Measurements from ENCODE around the gene E2F6. TPM values are rescaled to one million over a fixed set of nuclear protein-coding genes. Genes with fewer than 3 reads are reported as not detected.
A peak's percentile ranks its signal among the peaks of the same experiment; 100 is the strongest.

Gene E2F6
- polyA plus RNA-seq, 1 donor from 2014 or later, result 39.1 TPM

GRCh38 chr2:11482473-11483035 is 16.6 kb upstream of the E2F6 start:
- Histone ChIP-seq H3K27me3 (ENCODE audit: insufficient read depth, low read depth, low read length) (no peaks in the 10 kb centered on the region), H3K36me3 (ENCODE audit: insufficient read depth, low read length) (no peaks in the 10 kb centered on the region), H3K79me2 (replicated peaks; ENCODE audit: insufficient read depth, low read length) (peaks cover 30% of the 10 kb centered on the region), H3K27ac (ENCODE audit: low read length) (peak overlapping the region; percentile 80), H3F3A (ENCODE audit: insufficient read depth, low read length, poor library complexity, severe bottlenecking) (no peaks in the 10 kb centered on the region), H3K9me3 (ENCODE audit: low read length) (no peaks in the 10 kb centered on the region), H3K4me3 (ENCODE audit: low read length) (peak overlapping the region; percentile 88), H2AFZ (ENCODE audit: low read depth, low read length) (peak overlapping the region; percentile 51), H3K9me2 (ENCODE audit: insufficient read depth, low read length) (no peaks in the 10 kb centered on the region), H3K4me2 (ENCODE audit: low read length) (peak overlapping the region; percentile 70), H4K20me1 (ENCODE audit: insufficient read depth) (no peaks in the 10 kb centered on the region), H3K9ac (ENCODE audit: low read length) (peak overlapping the region; percentile 80)
- TF ChIP-seq SMC3 (conservative IDR thresholded peaks at IDR 0.05; ENCODE audit: poor library complexity) (no peak), POLR2AphosphoS5 (IDR thresholded peaks at IDR 0.05) (peak; percentile 65), CTCF (IDR thresholded peaks at IDR 0.05; ENCODE audit: poor library complexity, severe bottlenecking) (peak; percentile 37), EP300 (conservative IDR thresholded peaks at IDR 0.05; ENCODE audit: poor library complexity, severe bottlenecking) (peak; percentile 43), TAF1 (IDR thresholded peaks at IDR 0.05; ENCODE audit: low read depth) (peak; percentile 48)

DNA sequence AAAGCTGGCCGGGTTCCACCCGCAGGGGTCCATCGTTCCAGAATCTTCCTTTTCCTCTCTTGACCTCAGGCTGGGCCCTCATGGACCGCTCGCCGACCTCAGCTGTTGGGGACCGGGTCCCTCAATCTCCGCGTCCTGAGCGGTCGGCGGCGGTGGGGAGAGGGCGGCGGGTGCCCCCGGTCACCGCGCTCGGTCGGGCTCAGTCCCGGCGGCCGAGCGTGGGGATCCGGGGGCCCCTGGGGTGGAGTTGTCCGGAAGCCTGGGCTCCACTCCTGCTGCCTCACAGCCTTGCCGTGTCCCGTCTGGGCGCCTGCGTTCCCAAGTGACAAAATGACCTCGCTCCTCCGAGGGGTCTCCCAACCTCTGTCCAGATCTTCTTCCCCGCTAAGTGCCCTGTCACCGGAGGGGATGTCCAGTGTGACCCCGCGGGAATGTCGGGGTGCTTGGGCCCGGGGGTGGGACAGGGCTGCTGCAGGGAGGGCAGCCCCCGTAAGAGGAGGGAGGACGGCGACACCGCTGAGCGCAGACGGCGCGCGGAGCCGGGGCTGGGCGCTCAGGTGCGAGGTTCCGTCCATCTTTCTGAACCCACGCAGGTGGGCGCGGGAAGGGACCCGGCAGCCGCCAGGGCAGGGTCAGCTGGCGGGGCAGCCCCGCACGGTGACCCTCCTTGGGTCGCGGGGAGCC is 16.0 kb upstream of the E2F6 start:
- Histone ChIP-seq H3K27me3 (ENCODE audit: insufficient read depth, low read depth, low read length) (no peaks in the 10 kb centered on the region), H4K20me1 (ENCODE audit: insufficient read depth) (no peaks in the 10 kb centered on the region), H3K9me2 (ENCODE audit: insufficient read depth, low read length) (no peaks in the 10 kb centered on the region), H3K9ac (ENCODE audit: low read length) (peak overlapping the region; percentile 80), H2AFZ (ENCODE audit: low read depth, low read length) (peak overlapping the region; percentile 51), H3K9me3 (ENCODE audit: low read length) (no peaks in the 10 kb centered on the region), H3K27ac (ENCODE audit: low read length) (peak overlapping the region; percentile 80), H3K36me3 (ENCODE audit: insufficient read depth, low read length) (no peaks in the 10 kb centered on the region), H3F3A (ENCODE audit: insufficient read depth, low read length, poor library complexity, severe bottlenecking) (no peaks in the 10 kb centered on the region), H3K4me2 (ENCODE audit: low read length) (peak overlapping the region; percentile 70), H3K79me2 (replicated peaks; ENCODE audit: insufficient read depth, low read length) (peaks cover 24% of the 10 kb centered on the region), H3K4me3 (ENCODE audit: low read length) (peak overlapping the region; percentile 88)
- TF ChIP-seq TAF1 (IDR thresholded peaks at IDR 0.05; ENCODE audit: low read depth) (peak; percentile 55), POLR2AphosphoS5 (IDR thresholded peaks at IDR 0.05) (no peak)

- H3K27me3 ChIP-seq (ENCODE audit: insufficient read depth, low read depth, low read length), result no peaks in the 10 kb centered on the region
- H2AFZ ChIP-seq (ENCODE audit: low read depth, low read length), result no peak overlapping the region
- no peak for TF ChIP-seq RAD21 (conservative IDR thresholded peaks at IDR 0.05)
- no peak for TF ChIP-seq SMC3 (conservative IDR thresholded peaks at IDR 0.05; ENCODE audit: poor library complexity)
- TF ChIP-seq POLR2AphosphoS5 (IDR thresholded peaks at IDR 0.05), result no peak
- TF ChIP-seq MXI1 (conservative IDR thresholded peaks at IDR 0.05; ENCODE audit: poor library complexity, severe bottlenecking), result no peak
- TF ChIP-seq EP300 (conservative IDR thresholded peaks at IDR 0.05; ENCODE audit: poor library complexity, severe bottlenecking), result no peak
- TF ChIP-seq CTCF (IDR thresholded peaks at IDR 0.05; ENCODE audit: poor library complexity, severe bottlenecking), result no peak
- TF ChIP-seq, protein P1, sequence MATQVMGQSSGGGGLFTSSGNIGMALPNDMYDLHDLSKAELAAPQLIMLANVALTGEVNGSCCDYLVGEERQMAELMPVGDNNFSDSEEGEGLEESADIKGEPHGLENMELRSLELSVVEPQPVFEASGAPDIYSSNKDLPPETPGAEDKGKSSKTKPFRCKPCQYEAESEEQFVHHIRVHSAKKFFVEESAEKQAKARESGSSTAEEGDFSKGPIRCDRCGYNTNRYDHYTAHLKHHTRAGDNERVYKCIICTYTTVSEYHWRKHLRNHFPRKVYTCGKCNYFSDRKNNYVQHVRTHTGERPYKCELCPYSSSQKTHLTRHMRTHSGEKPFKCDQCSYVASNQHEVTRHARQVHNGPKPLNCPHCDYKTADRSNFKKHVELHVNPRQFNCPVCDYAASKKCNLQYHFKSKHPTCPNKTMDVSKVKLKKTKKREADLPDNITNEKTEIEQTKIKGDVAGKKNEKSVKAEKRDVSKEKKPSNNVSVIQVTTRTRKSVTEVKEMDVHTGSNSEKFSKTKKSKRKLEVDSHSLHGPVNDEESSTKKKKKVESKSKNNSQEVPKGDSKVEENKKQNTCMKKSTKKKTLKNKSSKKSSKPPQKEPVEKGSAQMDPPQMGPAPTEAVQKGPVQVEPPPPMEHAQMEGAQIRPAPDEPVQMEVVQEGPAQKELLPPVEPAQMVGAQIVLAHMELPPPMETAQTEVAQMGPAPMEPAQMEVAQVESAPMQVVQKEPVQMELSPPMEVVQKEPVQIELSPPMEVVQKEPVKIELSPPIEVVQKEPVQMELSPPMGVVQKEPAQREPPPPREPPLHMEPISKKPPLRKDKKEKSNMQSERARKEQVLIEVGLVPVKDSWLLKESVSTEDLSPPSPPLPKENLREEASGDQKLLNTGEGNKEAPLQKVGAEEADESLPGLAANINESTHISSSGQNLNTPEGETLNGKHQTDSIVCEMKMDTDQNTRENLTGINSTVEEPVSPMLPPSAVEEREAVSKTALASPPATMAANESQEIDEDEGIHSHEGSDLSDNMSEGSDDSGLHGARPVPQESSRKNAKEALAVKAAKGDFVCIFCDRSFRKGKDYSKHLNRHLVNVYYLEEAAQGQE (IDR thresholded peaks at IDR 0.05; ENCODE audit: borderline replicate concordance), result no peak
- TF ChIP-seq TAF1 (IDR thresholded peaks at IDR 0.05; ENCODE audit: low read depth), result no peak
- TF ChIP-seq EZH2 (IDR thresholded peaks at IDR 0.05; ENCODE audit: borderline replicate concordance, insufficient read depth, low read length, poor library complexity, severe bottlenecking), result no peak
- H3F3A ChIP-seq (ENCODE audit: insufficient read depth, low read length, poor library complexity, severe bottlenecking), result no peaks in the 10 kb centered on the region
- H3K36me3 ChIP-seq (ENCODE audit: insufficient read depth, low read length), result no peaks in the 10 kb centered on the region
- peaks cover 18% of the 10 kb centered on the region for H3K79me2 ChIP-seq (replicated peaks; ENCODE audit: insufficient read depth, low read length)
- no peak overlapping the region for H3K27ac ChIP-seq (ENCODE audit: low read length)
- no peaks in the 10 kb centered on the region for H3K9me3 ChIP-seq (ENCODE audit: low read length)
- H3K9me2 ChIP-seq (ENCODE audit: insufficient read depth, low read length), result no peaks in the 10 kb centered on the region
- peak overlapping the region; percentile 88 for H3K4me3 ChIP-seq (ENCODE audit: low read length)
- H4K20me1 ChIP-seq (ENCODE audit: insufficient read depth), result no peaks in the 10 kb centered on the region
- H3K9ac ChIP-seq (ENCODE audit: low read length), result peak overlapping the region; percentile 80
- peak overlapping the region; percentile 7 for H3K4me2 ChIP-seq (ENCODE audit: low read length)
Measured at GRCh38 chr2:11481426-11481788, 15.4 kb upstream of the E2F6 start.

Measured in neural cell (in vitro differentiated cells).